ENCODE results near the gene FA2H.

FA2H gene

GRCh38 chr16:74700116-74700437 is 74.5 kb downstream of the FA2H start:
- Histone ChIP-seq H3K27me3 (ENCODE audit: control insufficient read depth in 3 of 3, insufficient read depth in 3 of 3, low read depth in 1 of 3, low read length in 3 of 3) (peaks cover 0 to 24% (median 9%) of the 10 kb centered on the region in 3 experiments), H3K4me1 (ENCODE audit: control insufficient read depth in 2 of 2, insufficient read depth in 1 of 2, low read depth in 1 of 2, low read length in 2 of 2) (no peaks in the 10 kb centered on the region), H2AK5ac (ENCODE audit: low read depth, low read length) (no peak overlapping the region), H3K27ac (replicated peaks; ENCODE audit: low read length) (no peak overlapping the region), H4K91ac (ENCODE audit: low read depth, low read length, poor library complexity) (no peak overlapping the region), H3K14ac (ENCODE audit: low read length) (no peak overlapping the region), H3K9me3 (replicated peaks in 1 of 2; ENCODE audit: control insufficient read depth in 2 of 2, insufficient read depth in 1 of 2, low read depth in 1 of 2, low read length in 2 of 2) (no peaks in the 10 kb centered on the region), H3K36me3 (replicated peaks in 1 of 2; ENCODE audit: control insufficient read depth in 2 of 2, insufficient read depth in 2 of 2, low read length in 2 of 2) (no peaks in the 10 kb centered on the region), H2AFZ (ENCODE audit: low read length) (peak overlapping the region; percentile 85), H2BK5ac (ENCODE audit: low read length) (no peak overlapping the region), H3K4ac (ENCODE audit: low read length) (no peak overlapping the region), H2BK15ac (ENCODE audit: low read length) (peak overlapping the region; percentile 1), H3K4me2 (ENCODE audit: insufficient read depth, low read length, poor library complexity, severe bottlenecking) (peak overlapping the region; percentile 31), H3K18ac (ENCODE audit: low read length) (peak overlapping the region; percentile 38), H3K4me3 (ENCODE audit: low read length in 2 of 2) (peak overlapping the region in 1 of 2 donors; percentile 27), H2BK12ac (ENCODE audit: low read length) (no peak overlapping the region), H2BK120ac (ENCODE audit: low read depth, low read length) (no peak overlapping the region), H3K23ac (ENCODE audit: low read depth, low read length, poor library complexity) (peak overlapping the region; percentile 68), H4K8ac (ENCODE audit: low read depth, low read length) (no peak overlapping the region), H3K9ac (ENCODE audit: low read depth, low read length, poor library complexity) (no peak overlapping the region), H3K79me1 (ENCODE audit: low read depth, low read length) (no peaks in the 10 kb centered on the region)
- DNase-seq (ENCODE audit: low spot score): no peak
- WGBS, 2 donors (ENCODE audit: extremely low coverage in 2 of 2, insufficient read length in 2 of 2, insufficient replicate concordance in 1 of 2): no CpG with 5 or more reads among the region's 16 CpGs

GRCh38 chr16:74699666-74700065 is 75.0 kb downstream of the FA2H start:
- Histone ChIP-seq H2AFZ (ENCODE audit: low read length) (no peak overlapping the region), H3K4me1 (ENCODE audit: control insufficient read depth in 2 of 2, insufficient read depth in 1 of 2, low read depth in 1 of 2, low read length in 2 of 2) (no peaks in the 10 kb centered on the region), H3K4me3 (ENCODE audit: low read length in 2 of 2) (no peak overlapping the region), H3K27ac (replicated peaks; ENCODE audit: low read length) (no peak overlapping the region), H3K18ac (ENCODE audit: low read length) (no peak overlapping the region), H4K8ac (ENCODE audit: low read depth, low read length) (no peak overlapping the region), H3K9me3 (replicated peaks in 1 of 2; ENCODE audit: control insufficient read depth in 2 of 2, insufficient read depth in 1 of 2, low read depth in 1 of 2, low read length in 2 of 2) (no peaks in the 10 kb centered on the region), H3K14ac (ENCODE audit: low read length) (no peak overlapping the region), H2BK12ac (ENCODE audit: low read length) (no peak overlapping the region), H2BK15ac (ENCODE audit: low read length) (no peak overlapping the region), H3K27me3 (ENCODE audit: control insufficient read depth in 3 of 3, insufficient read depth in 3 of 3, low read depth in 1 of 3, low read length in 3 of 3) (peaks cover 0 to 24% (median 9%) of the 10 kb centered on the region in 3 experiments), H3K79me1 (ENCODE audit: low read depth, low read length) (no peaks in the 10 kb centered on the region), H3K4ac (ENCODE audit: low read length) (no peak overlapping the region), H2BK5ac (ENCODE audit: low read length) (no peak overlapping the region), H2AK5ac (ENCODE audit: low read depth, low read length) (no peak overlapping the region), H3K23ac (ENCODE audit: low read depth, low read length, poor library complexity) (no peak overlapping the region), H2BK120ac (ENCODE audit: low read depth, low read length) (no peak overlapping the region), H4K91ac (ENCODE audit: low read depth, low read length, poor library complexity) (no peak overlapping the region), H3K9ac (ENCODE audit: low read depth, low read length, poor library complexity) (no peak overlapping the region), H3K4me2 (ENCODE audit: insufficient read depth, low read length, poor library complexity, severe bottlenecking) (no peak overlapping the region), H3K36me3 (replicated peaks in 1 of 2; ENCODE audit: control insufficient read depth in 2 of 2, insufficient read depth in 2 of 2, low read length in 2 of 2) (no peaks in the 10 kb centered on the region)
- DNase-seq (ENCODE audit: low spot score): no peak
- no CpG with 5 or more reads among the region's 4 CpGs for WGBS, 2 donors (ENCODE audit: extremely low coverage in 2 of 2, insufficient read length in 2 of 2, insufficient replicate concordance in 1 of 2)

- no peak overlapping the region for H4K8ac ChIP-seq (ENCODE audit: low read depth, low read length)
- no peak overlapping the region for H2BK120ac ChIP-seq (ENCODE audit: low read depth, low read length)
- H3K4ac ChIP-seq (ENCODE audit: low read length): no peak overlapping the region
- no peak overlapping the region for H3K23ac ChIP-seq (ENCODE audit: low read depth, low read length, poor library complexity)
- no peaks in the 10 kb centered on the region for H3K9me3 ChIP-seq (replicated peaks in 1 of 2; ENCODE audit: control insufficient read depth in 2 of 2, insufficient read depth in 1 of 2, low read depth in 1 of 2, low read length in 2 of 2)
- H3K36me3 ChIP-seq (replicated peaks in 1 of 2; ENCODE audit: control insufficient read depth in 2 of 2, insufficient read depth in 2 of 2, low read length in 2 of 2): no peaks in the 10 kb centered on the region
- no peak overlapping the region for H3K9ac ChIP-seq (ENCODE audit: low read depth, low read length, poor library complexity)
- no peak overlapping the region for H3K4me3 ChIP-seq (ENCODE audit: low read length in 2 of 2)
- H3K4me2 ChIP-seq (ENCODE audit: insufficient read depth, low read length, poor library complexity, severe bottlenecking): no peak overlapping the region
- H4K91ac ChIP-seq (ENCODE audit: low read depth, low read length, poor library complexity): no peak overlapping the region
- H3K79me1 ChIP-seq (ENCODE audit: low read depth, low read length): no peaks in the 10 kb centered on the region
- H3K27ac ChIP-seq (replicated peaks; ENCODE audit: low read length): no peak overlapping the region
- H3K18ac ChIP-seq (ENCODE audit: low read length): no peak overlapping the region
- DNase-seq (ENCODE audit: low spot score): no peak
- H2BK5ac ChIP-seq (ENCODE audit: low read length): no peak overlapping the region
- H3K27me3 ChIP-seq (ENCODE audit: control insufficient read depth in 3 of 3, insufficient read depth in 3 of 3, low read depth in 1 of 3, low read length in 3 of 3): peaks cover 0 to 24% (median 9%) of the 10 kb centered on the region in 3 experiments
- no peak overlapping the region for H2BK15ac ChIP-seq (ENCODE audit: low read length)
- H3K14ac ChIP-seq (ENCODE audit: low read length): no peak overlapping the region
- no peak overlapping the region for H2AK5ac ChIP-seq (ENCODE audit: low read depth, low read length)
- no peaks in the 10 kb centered on the region for H3K4me1 ChIP-seq (ENCODE audit: control insufficient read depth in 2 of 2, insufficient read depth in 1 of 2, low read depth in 1 of 2, low read length in 2 of 2)
- no peak overlapping the region for H2AFZ ChIP-seq (ENCODE audit: low read length)
- no peak overlapping the region for H2BK12ac ChIP-seq (ENCODE audit: low read length)
- WGBS, 2 donors (ENCODE audit: extremely low coverage in 2 of 2, insufficient read length in 2 of 2, insufficient replicate concordance in 1 of 2): no CpG with 5 or more reads among the region's 4 CpGs
Observed at GRCh38 chr16:74698222-74698621, 76.4 kb downstream of the FA2H start.

- no peak overlapping the region for H3K4ac ChIP-seq (ENCODE audit: low read length)
- peaks cover 0 to 21% (median 8%) of the 10 kb centered on the region in 3 experiments for H3K27me3 ChIP-seq (ENCODE audit: control insufficient read depth in 3 of 3, insufficient read depth in 3 of 3, low read depth in 1 of 3, low read length in 3 of 3)
- no peak overlapping the region for H2AK5ac ChIP-seq (ENCODE audit: low read depth, low read length)
- H3K9me3 ChIP-seq (replicated peaks in 1 of 2; ENCODE audit: control insufficient read depth in 2 of 2, insufficient read depth in 1 of 2, low read depth in 1 of 2, low read length in 2 of 2): no peaks in the 10 kb centered on the region
- H3K4me2 ChIP-seq (ENCODE audit: insufficient read depth, low read length, poor library complexity, severe bottlenecking): peak overlapping the region; percentile 81
- DNase-seq (ENCODE audit: low spot score): peak; percentile 63
- H4K91ac ChIP-seq (ENCODE audit: low read depth, low read length, poor library complexity): no peak overlapping the region
- H3K18ac ChIP-seq (ENCODE audit: low read length): no peak overlapping the region
- no peak overlapping the region for H3K14ac ChIP-seq (ENCODE audit: low read length)
- H2AFZ ChIP-seq (ENCODE audit: low read length): peak overlapping the region; percentile 88
- no peak overlapping the region for H4K8ac ChIP-seq (ENCODE audit: low read depth, low read length)
- no peaks in the 10 kb centered on the region for H3K36me3 ChIP-seq (replicated peaks in 1 of 2; ENCODE audit: control insufficient read depth in 2 of 2, insufficient read depth in 2 of 2, low read length in 2 of 2)
- H2BK120ac ChIP-seq (ENCODE audit: low read depth, low read length): no peak overlapping the region
- H2BK5ac ChIP-seq (ENCODE audit: low read length): no peak overlapping the region
- no peaks in the 10 kb centered on the region for H3K4me1 ChIP-seq (ENCODE audit: control insufficient read depth in 2 of 2, insufficient read depth in 1 of 2, low read depth in 1 of 2, low read length in 2 of 2)
- H2BK12ac ChIP-seq (ENCODE audit: low read length): no peak overlapping the region
- H3K9ac ChIP-seq (ENCODE audit: low read depth, low read length, poor library complexity): no peak overlapping the region
- whole genome bisulfite sequencing, 2 donors (ENCODE audit: extremely low coverage in 2 of 2, insufficient read length in 2 of 2, insufficient replicate concordance in 1 of 2): no CpG with 5 or more reads among the region's 19 CpGs
- no peak overlapping the region for H3K27ac ChIP-seq (replicated peaks; ENCODE audit: low read length)
- no peak overlapping the region for H2BK15ac ChIP-seq (ENCODE audit: low read length)
- H3K4me3 ChIP-seq (ENCODE audit: low read length in 2 of 2): peak overlapping the region; percentile 48 to 70
- no peaks in the 10 kb centered on the region for H3K79me1 ChIP-seq (ENCODE audit: low read depth, low read length)
- peak overlapping the region; percentile 46 for H3K23ac ChIP-seq (ENCODE audit: low read depth, low read length, poor library complexity)
Observed at GRCh38 chr16:74695450-74696422, 78.9 kb downstream of the FA2H start.

Data from neuronal stem cell (in vitro differentiated cells).